Measurements from ENCODE around the gene MSI2. TPM values are rescaled to one million over a fixed set of nuclear protein-coding genes. Genes with fewer than 3 reads are reported as not detected.

MSI2 gene
- total and polyA plus RNA-seq, 9 of the 15 experiments (the other 6 are each of a cell fraction or from before 2014, with no cell fraction given), result 4.6 to 61.8 (median 42.4) TPM

GRCh38 chr17:57632294-57632693 lies 376.0 kb downstream of the MSI2 start:
- 88% methylated on average over 5 of the region's 5 CpGs for WGBS (ENCODE audit: insufficient coverage, low coverage, missing lambda C conversion rate)
- no peak overlapping the region for H3K4me3 ChIP-seq
- no peak overlapping the region for H3K27ac ChIP-seq (ENCODE audit: extremely low read depth, low read depth, low read length)
- H3K9me1 ChIP-seq (ENCODE audit: control insufficient read depth, insufficient read depth, low read length), result no peaks in the 10 kb centered on the region
- H4K20me1 ChIP-seq (replicated peaks; ENCODE audit: control insufficient read depth, insufficient read depth, low read length), result no peaks in the 10 kb centered on the region
- CTCF ChIA-PET (ENCODE audit: low intra/inter-chr PET ratio), result no interaction called here
- ATAC-seq (no peak), FAIRE-seq (no peak), DNase-seq (ENCODE audit: extremely low read depth in 1 of 4, low spot score in 3 of 4) (no peak)
- H3K27me3 ChIP-seq (ENCODE audit: control insufficient read depth in 2 of 2, insufficient read depth in 2 of 2, low read length in 2 of 2), result no peaks in the 10 kb centered on the region
- H3K9me3 ChIP-seq (replicated peaks; ENCODE audit: control insufficient read depth, insufficient read depth, low read depth, low read length), result no peaks in the 10 kb centered on the region
- in situ Hi-C loops (cut with MboI), result no loop called here
- H3K9ac ChIP-seq (ENCODE audit: insufficient read depth in 1 of 2, low read depth in 2 of 2, low read length in 2 of 2), result no peak overlapping the region
- no peak overlapping the region for H3K4me2 ChIP-seq (ENCODE audit: insufficient read depth, low read length)
- BruUV-seq (replicated peaks), result no TSS peak
- no peak for TF ChIP-seq CREB3L1 (IDR thresholded peaks at IDR 0.05; ENCODE audit: borderline replicate concordance, low read depth)
- no peak for TF ChIP-seq GABPA (tag; conservative IDR thresholded peaks at IDR 0.05; ENCODE audit: low read depth)
- no peak for TF ChIP-seq ZNF699 (CRISPR knock-in tag; IDR thresholded peaks at IDR 0.05; ENCODE audit: insufficient replicate concordance)
- TF ChIP-seq BRD9 (IDR thresholded peaks at IDR 0.05; ENCODE audit: low read depth, partially characterized antibody), result no peak
- TF ChIP-seq RHOXF2B (CRISPR knock-in tag; conservative IDR thresholded peaks at IDR 0.05), result no peak
- TF ChIP-seq ESRRB (CRISPR knock-in tag; IDR thresholded peaks at IDR 0.05; ENCODE audit: borderline replicate concordance), result no peak
- TF ChIP-seq ZNF384 (IDR thresholded peaks at IDR 0.05; ENCODE audit: low read depth, low read length), result no peak
- no peaks in the 10 kb centered on the region for H3K79me2 ChIP-seq (ENCODE audit: control insufficient read depth, insufficient read depth, low read length)
- POLR2A ChIA-PET, result no interaction called here
- no peaks in the 10 kb centered on the region for H3K4me1 ChIP-seq (replicated peaks in 1 of 2; ENCODE audit: control insufficient read depth in 2 of 2, insufficient read depth in 2 of 2, low read length in 2 of 2)
- no peak overlapping the region for H2AFZ ChIP-seq (ENCODE audit: low read depth, low read length)
- H3K36me3 ChIP-seq (ENCODE audit: control insufficient read depth, insufficient read depth, low read length), result peaks cover 9% of the 10 kb centered on the region; the same call in 1 of the 3 replicates
- intact Hi-C loops (cut with micrococcal nuclease), result no loop called here

All from K562 (cell line).